RPMI7951 (cell line): ENCODE data around the gene GOLGA6D. TPM values are rescaled to one million over a fixed set of nuclear protein-coding genes. Genes with fewer than 3 reads are reported as not detected.
"Not testable (repeated sequence)": the region's sequence is repeated elsewhere in the genome, so short reads cannot be mapped to it uniquely, and the experiment has no call there.

Experiments
- DNase-seq: peaks from one replicate; pipeline ENCODE4 v3.0.0-alpha.2; 2012; ENCODE audit warnings: low read depth
- total RNA-seq: library from RNA; depleted of rRNA; stranded (reverse); fragments of >200 nt; shearing (Covaris generic); gene quantifications from 2 replicates; pipeline ENCODE4 v1.2.3, GENCODE V29; 2014; rRNA removed

GOLGA6D gene, protein sequence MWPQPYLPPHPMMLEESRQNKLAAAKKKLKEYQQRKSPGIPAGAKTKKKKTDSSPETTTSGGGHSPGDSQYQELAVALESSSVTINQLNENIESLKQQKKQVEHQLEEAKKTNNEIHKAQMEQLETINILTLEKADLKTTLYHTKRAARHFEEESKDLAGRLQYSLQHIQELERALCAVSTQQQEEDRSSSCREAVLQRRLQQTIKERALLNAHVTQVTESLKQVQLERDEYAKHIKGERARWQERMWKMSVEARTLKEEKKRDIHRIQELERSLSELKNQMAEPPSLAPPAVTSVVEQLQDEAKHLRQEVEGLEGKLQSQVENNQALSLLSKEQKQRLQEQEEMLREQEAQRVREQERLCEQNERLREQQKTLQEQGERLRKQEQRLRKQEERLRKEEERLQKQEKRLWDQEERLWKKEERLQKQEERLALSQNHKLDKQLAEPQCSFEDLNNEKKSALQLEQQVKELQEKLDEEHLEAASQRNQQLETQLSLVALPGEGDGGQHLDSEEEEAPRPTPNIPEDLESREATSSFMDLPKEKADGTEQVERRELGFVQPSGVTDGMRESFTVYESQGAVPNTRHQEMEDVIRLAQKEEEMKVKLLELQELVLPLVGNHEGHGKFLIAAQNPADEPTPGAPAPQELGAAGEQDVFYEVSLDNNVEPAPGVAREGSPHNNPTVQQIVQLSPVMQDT
- total RNA-seq, result not detected in 2 replicates

DNA sequence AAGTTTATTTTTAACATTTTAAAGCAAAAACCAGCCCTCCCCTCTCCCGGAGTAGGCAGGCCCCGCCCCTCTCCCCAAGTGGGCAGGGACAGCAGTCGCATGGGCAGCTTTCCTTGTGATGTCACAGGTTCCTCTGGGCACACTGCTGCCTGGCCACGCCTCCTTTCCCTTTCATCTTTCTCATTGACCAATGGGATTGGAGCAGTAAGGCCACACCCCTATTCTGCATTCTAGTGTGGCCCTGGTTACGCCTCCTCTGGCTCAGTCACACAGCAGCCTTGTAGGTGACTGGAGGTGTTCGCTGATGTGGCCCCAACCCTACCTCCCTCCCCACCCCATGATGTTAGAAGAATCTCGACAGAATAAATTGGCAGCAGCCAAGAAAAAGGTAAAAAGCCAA lies at the start of gene GOLGA6D:
GOLGA6D (plus strand) TSS at position 264 of the 400 bp plus-strand sequence; CDS start at position 305, 41 bp downstream.
- DNase-seq, result not testable (repeated sequence)

DNA sequence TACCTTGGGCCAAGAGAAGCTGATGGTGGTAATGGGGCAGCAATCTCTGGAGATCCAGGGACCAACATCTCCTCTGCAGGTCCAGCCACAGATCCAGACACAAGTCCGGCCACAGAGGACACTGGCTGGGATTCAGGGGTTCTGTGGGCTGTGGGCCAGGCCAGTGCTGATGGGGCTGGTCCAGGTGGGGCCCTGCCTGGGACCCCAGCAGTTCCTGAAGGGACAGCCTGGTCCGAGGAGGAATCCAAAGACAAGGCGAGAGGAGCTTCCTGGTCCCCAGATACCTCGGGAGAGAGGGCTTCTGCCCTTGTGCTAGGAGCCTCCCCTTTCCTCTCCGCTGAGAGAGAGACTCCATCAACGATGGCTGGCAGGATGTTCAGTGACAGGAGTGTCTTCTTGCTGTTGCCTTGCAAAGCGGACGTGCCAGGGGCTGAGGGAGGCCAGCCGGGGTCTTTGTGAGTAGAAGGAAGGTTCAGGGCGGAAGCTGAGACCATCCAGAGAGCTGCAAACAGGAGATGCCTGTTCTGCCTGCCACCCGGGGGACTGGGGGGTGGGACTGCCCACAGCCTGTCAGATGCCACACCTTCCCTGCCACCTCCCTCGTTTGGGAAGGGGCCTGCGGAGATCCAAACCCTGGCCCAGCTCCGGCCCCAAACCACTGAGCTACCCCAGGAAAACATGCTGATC lies 49.0 kb upstream of the GOLGA6D start:
- no peak for DNase-seq

DNA sequence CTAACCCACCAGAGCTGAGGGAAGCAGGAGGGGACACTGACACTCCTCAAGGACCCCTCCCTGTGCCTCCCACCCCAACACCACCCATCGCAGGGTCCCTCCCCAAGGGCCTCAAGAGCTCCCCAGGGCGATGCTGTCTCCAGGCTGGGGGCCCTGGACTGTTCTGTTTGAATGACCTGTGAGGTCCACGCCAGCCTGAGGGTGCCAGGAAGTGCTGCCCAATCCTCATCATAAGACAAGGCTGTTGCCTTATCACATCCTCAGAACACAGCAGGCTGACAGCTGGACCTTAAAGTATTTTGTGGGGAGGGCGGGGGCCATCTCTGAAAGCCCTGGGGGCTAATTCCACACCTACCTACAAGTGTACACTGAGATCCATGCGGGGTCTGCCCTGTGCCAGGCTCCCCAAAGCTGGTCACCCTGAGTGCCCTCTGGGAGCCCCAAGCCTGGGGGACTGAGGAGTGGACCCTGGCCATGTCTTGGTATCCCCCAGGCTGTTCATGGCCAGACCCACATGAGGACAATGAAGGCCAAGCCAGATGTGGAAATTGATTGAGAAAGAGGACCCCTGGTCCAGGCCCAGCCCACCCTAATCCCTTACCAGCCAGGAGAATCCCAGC lies 48.3 kb upstream of the GOLGA6D start:
- DNase-seq, result no peak

DNA sequence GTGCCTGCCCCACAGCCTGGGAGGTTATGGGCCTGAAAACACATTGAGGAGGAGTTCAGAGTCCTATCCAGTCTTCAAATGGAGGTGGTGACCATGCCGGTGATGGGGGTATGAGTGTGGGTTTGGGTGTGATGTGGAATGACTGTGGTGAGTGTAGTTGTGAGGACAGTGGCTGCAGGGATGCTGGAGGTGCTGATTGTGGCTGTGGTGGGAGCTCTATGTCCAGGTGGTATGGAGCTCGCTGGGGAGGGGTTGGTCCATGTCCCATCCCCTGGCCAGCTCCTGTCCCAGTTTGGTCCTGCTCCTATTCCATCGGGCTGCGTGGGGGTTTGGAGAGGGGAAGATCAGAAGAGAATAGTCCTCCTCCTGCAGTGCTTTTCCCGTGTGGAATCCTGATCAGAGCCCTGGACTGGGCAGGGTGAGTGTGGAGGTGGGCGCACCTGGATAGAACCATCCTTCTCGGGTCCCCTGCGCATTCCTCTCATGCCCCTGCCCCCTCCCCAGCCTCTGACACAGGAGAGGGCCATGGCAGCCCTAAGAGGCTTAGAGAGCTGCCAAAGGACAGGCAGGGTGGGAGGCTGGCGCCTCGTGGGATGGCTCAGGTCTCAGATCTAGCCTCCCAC lies 47.5 kb upstream of the GOLGA6D start:
- DNase-seq, result no peak

DNA sequence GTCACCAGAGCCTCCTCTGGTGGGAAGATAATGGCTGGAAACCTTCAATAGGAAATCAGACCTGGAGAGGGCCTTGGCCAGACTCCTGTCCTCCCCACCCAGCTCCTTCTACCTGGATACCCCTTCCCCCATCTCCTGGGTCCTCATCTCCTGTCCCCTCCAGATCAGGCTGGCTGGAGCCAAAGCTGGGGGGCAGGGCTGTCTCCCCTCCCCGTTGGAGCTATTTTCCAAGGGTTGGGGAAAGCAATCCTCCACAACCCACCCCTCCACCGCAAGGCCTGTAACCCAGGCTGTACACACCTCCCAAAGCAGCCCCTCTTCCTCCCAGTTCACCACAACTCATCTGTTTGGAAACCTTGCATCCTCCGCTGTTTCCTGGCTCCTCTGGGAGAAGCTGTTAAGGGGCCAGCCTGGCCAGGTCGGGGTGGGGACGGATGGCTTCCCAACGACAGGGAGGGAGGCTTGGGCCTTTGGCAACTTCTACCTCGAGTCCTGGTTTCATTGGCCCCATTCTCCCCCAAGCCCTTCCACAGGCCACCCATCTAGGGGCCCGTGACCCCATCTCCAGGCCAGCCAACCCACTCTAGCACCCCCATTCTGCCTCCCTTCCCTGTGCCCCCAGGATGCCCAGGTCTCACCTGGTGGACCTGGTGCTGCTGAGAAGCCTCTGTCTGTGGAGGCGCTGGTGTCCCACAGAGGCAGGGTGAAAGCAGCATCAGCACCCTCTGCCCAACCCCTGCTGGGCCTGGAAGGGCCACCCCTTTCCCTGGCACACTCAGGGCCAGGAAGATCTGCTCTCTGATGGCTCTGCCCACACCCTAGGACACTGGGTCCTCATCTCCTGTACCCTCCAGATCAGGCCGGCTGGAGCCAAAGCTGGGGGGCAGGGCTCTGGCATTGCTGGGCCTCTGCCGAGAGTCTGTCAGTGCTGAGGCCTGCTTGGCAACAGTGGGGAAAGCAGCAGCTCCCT lies 46.6 kb upstream of the GOLGA6D start:
- no peak for DNase-seq

DNA sequence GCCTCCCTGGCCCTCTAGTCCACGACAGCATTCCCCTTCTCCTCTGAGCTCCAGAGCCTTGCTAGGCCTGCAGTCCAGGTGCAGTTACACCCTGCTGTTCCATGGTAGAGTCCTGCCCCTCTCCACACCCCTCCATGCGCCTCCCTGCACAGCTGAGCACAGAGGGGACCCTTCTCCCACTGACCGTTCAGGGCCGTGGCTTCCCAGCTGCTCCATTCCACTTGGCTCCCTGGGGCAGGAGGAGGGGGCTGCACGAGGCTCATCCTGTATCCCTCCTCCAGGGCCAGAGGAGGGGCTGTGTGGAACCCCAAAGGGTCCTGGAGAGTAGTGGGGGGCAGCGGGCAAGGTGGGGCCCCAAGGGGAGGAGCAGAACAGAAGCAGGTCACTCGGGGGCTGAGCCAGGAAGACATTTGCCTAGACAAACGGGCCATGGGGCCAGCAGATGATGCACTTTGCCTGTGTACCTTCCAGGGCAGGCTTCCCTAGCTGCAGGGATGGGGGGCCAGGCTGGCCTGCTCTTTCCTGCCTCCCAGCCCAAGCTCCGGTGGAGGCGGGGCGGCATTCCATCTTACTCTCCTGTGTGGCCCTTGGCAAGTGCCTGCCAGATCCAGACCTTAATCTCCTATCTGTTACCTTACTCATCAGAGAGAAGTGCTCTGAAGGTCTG lies 45.2 kb upstream of the GOLGA6D start:
- no peak for DNase-seq

DNA sequence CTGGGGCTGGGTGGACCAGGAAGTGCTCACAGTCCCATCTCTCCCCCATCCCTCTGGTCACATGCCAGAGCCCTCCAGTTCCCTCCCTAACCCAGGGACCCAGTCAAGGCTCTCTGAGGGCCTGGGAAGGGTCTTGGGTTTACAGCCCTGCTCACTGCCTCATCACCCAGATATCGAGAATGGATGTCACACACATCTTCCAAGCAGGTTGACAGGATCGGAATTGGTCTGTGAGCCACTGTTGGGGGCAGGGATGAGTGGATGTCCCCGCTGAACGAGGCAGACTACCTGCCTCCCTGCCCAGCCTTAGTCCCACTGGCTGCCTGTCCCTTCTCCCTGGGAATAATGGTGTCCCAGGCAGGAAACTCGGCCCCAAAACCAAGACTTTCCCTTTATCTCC lies 44.5 kb upstream of the GOLGA6D start:
- no peak for DNase-seq

DNA sequence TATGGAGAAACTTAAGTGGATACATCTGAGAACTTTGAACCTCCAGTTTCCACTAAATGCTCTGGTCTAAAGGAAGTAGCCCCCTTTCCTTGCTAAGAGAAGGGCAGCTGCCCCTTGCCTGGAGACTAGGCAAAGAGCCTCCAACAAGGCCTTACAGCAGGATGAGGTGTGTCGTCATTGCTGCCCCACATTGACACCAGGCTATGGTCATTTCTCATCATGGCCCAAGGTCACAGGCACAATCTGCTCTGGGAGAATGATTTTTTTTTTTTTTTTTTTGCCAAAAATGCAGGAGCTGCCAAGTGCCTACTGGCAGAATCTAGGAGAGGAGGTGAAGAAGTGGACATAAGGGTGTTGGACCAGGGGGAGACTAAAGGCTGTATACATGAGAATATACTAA lies 36.9 kb upstream of the GOLGA6D start:
- DNase-seq, result not testable (repeated sequence)

DNA sequence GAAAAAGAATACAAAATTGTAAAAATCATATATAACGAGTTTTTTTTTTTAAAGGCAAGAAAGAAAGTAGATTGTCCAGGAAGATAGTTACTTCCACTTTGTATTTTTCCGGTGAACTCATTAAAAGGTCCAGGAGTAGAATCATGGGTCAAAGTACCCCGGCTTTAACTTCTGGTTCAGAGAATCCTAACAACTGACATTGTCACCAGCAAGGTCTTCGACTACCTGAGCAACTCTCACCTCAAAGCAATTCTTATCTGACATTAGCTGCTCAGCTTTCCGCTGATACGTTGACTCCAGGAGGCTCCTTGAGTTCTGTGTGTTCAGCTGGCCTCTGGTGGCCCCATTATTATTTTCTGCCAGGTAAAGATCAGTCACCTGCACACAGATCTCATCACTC lies 33.6 kb upstream of the GOLGA6D start:
- DNase-seq, result not testable (repeated sequence)

DNA sequence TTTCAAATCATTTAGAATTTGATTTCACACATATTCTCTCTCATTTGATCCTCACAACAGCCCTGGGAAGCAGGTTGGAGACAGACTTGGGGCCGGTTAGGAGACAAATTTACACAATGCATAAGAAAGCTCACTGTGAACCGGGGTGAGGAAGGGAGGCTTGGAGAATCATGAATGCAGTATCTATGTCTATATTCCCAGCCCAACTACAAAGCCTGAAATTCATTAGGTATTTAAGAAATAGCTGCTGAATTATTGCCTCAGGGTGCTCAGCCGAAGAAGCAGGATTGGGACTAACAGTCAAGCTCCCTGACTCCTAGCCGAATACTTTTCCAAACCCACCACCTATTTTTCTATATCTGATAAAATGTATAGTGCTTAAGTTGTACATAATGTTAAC lies 32.9 kb upstream of the GOLGA6D start:
- no peak for DNase-seq

DNA sequence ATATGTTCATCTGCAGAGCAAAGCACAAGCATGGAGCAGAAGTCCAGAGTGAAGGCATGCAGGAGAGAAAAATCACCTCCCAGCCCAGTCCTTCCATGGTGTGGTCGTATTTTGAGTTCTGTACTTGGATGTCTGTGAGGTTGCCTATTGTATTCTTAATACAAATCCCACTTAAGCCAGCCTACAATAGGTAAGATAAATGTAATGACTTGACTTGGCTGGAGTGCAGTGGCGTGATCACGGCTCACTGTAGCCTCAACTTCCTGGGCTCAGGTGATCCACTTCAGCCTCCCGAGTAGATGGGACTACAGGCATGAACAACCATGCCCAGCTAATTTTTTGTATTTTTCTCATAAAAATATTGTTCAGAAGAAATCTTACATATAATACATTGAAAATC lies 31.3 kb upstream of the GOLGA6D start:
- DNase-seq, result not testable (repeated sequence)

DNA sequence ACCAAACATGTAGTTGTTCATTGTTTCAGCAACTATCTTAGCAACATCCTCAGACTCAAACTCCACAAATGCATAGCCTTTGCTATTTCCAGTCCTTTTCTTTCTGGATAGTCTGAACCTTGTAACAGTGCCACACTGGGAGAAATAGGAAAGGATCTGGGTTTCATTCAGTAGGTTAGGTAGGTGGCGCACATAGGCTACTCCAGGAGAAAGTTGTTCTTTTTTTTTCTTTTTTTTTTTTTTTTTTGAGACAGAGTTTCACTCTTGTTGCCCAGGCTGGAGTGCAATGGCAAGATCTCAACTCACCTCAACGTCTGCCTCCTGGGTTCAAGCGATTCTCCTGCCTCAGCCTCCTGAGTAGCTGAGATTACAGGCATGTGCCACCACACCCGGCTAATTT lies 30.4 kb upstream of the GOLGA6D start:
- DNase-seq, result not testable (repeated sequence)

DNA sequence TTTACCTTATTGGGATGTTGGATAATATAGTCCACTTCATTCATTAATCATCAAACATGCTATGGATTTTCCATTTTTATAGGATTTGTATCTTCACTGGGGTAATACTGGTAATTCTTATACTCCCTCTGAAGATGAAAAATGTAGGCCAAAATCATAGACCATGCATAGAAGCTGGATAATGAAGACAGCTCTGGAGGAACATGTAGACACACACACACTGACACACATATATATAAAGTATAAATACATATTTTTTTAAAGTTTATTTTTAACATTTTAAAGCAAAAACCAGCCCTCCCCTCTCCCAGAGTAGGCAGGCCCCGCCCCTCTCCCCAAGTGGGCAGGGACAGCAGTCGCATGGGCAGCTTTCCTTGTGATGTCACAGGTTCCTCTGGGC lies 24.6 kb upstream of the GOLGA6D start, which contains the start of gene GOLGA6C:
GOLGA6C (plus strand) TSS at position 301 of the 400 bp plus-strand sequence. CDS start 265 bp downstream, outside the sequence.
- DNase-seq, result not testable (repeated sequence)

DNA sequence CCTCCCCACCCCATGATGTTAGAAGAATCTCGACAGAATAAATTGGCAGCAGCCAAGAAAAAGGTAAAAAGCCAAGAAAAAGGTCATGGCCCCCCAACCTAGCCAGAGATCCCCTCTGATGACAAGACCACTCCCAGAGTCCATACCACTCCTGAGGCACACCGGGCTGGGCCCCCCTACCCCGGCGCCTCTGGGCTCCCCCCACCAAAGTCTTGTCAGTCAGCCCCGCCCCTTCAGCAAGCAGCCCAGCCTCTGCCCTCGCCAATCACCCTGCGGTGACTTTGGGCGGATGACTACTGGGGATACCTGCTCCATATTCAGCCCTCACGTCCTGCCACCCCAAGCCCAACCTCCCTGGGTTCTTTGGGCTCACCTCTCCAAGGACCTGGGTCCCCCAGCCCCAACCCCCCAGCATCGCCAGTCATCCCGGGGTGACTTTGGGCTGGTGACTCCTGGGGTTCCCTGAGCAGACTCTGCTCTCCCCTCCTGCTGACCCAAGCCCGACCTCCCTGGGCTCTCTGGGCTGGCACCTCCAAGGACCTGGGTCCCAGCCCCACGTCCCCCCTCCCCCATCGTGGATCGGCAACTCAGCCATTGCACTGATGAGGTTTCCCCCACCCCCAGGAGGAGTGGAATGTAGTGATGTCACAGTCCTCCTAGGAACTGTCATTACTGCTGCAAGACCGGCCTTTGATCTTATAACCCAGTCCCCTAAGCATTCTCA lies 23.9 kb upstream of the GOLGA6D start:
- DNase-seq, result not testable (repeated sequence)

DNA sequence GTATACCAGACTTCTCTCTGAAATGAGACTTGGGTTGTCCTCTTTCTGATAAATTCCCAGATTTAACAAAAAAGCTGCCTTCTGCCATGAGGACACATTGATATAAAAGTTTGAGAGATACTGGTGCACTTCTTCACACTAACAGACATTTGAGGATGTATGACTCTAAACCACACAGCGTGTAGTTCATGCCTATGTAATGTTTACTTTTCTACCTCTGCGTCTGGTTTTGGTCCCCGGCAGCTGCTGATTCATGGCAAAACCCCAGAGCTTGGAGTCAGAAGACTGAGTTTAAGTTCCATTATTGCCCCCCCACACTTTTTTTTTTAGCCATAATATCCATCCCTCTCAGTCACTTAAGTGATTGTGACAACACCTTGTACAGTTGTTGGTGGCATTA lies 22.8 kb upstream of the GOLGA6D start:
- DNase-seq, result not testable (repeated sequence)

DNA sequence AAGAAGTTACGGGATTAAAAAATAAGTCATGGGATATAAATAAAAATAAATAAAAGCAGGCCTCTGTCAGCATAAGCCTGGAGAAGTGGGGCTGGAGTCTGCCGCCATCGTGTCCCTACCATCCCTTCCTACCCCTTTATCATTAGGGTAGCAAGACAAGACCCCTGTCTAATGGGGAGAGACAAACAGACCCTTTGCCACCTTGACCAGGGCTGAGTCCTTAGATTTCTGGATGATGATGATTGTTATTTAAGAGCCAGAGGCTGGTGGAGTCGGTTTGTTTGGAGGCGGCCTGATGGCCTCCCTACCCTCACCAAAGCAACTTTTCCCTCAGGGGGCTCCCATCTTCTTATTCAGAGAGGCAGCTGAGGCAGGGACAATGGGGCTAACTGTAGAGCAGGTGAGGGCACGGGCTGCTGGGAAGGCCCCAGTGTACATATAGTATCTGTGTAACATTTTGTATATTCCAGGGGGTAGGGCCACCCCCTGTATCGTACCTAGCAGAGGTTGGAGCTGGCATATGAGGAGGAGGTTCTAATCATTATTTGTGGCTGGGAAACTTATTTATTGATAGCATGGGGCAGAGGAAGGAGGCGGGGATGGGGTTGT lies 8.8 kb upstream of the GOLGA6D start:
- DNase-seq, result not testable (repeated sequence)

DNA sequence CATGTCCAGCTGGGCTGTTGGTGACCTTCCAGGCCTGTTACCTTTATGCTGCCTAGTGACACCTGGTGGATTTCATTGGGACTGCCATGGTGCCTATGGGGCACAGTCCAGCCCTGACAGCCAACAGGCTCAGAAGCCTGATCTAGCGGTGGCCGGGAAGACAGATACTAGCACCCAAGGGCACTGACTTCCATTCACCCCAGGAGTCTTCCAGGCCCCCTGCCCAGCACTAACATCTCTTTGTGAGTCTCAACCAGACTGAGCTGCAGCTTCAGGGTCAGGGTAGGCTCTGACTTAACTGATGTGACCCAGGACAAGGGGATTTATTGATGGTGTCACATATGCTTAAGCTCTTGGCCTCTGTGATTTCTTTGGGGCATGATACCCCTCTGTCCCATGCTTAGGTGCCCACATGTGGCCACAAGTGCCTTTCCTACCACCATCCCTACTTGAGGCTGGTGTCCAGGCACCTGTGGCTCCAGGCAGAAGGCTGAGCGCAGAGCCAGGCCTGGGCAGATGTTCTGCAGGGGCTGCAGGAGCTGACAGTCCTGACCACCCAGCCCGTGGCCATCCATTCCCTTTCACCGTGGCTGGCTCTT lies 8.0 kb upstream of the GOLGA6D start:
- DNase-seq, result peak; percentile 46

DNA sequence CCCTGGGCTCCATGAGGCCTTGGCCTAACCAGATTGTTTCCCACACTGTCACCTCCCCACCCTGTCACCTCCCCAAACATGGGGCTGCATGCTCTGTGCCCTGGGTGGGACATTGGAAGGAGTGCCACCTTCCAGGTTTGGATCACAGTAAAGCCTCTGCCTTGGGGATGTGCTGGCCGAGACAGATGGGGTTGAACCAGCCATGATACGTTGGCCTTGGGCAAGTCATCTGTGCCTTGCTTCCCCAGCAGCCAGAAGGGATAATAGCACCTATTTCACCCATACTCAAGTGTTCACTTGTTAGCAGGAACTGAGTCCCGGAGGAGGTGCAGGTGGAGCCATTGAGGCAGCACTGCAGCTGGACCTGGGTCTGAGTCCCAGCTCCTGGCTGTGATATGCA lies 7.0 kb upstream of the GOLGA6D start:
- not testable (repeated sequence) for DNase-seq
